HepG2 (cell line): Measurements from ENCODE around the gene KRT71. TPM values are rescaled to one million over a fixed set of nuclear protein-coding genes. Genes with fewer than 3 reads are reported as not detected.

Source experiments
- DMAP1 ChIP-seq: IDR thresholded peaks from 2 replicates; pipeline ENCODE4 v1.6.1; 2016
- ETV5 ChIP-seq: IDR thresholded peaks from 2 replicates; pipeline ENCODE4 v1.6.1; 2018; ENCODE audit warnings: missing biosample characterization, missing genetic modification reagents, inconsistent platforms, borderline replicate concordance
- GABPA ChIP-seq, 2 experiments: IDR thresholded peaks; 2 replicates each; pipeline ENCODE4 v1.6.1; 2011 to 2016; ENCODE audit warnings: low read depth in 2 of 2, low read length in 1 of 2, missing biosample characterization in 1 of 2, missing genetic modification characterization in 1 of 2
- HMGXB3 ChIP-seq: sonication (generic); formaldehyde crosslinking; IDR thresholded peaks from 2 replicates; pipeline ENCODE4 v1.4.0; 2020; ENCODE audit warnings: missing genetic modification reagents, borderline replicate concordance
- IKZF1 ChIP-seq: fragments of 450-650 bp; IDR thresholded peaks from 2 replicates; pipeline ENCODE4 v1.7.1; 2016
- KLF9 ChIP-seq: IDR thresholded peaks from 2 replicates; pipeline ENCODE4 v1.6.1; 2016; ENCODE audit warnings: low read depth
- RFX5 ChIP-seq: IDR thresholded peaks from 2 replicates; pipeline ENCODE4 v1.6.1; 2011; ENCODE audit warnings: low read depth, low read length, improper control_type of control experiment
- SP140L ChIP-seq: sonication (generic); formaldehyde crosslinking; IDR thresholded peaks from 2 replicates; pipeline ENCODE4 v1.4.0; 2020; ENCODE audit warnings: missing genetic modification reagents, borderline replicate concordance
- ZBTB39 ChIP-seq: sonication (generic); formaldehyde crosslinking; IDR thresholded peaks from 2 replicates; pipeline ENCODE4 v1.5.0; 2020; ENCODE audit warnings: missing genetic modification reagents
- ZMAT3 ChIP-seq: sonication (generic); formaldehyde crosslinking; conservative IDR thresholded peaks from 2 replicates; pipeline ENCODE4 v1.7.0; 2021; ENCODE audit warnings: missing genetic modification reagents
- ZNF101 ChIP-seq: sonication (generic); formaldehyde crosslinking; IDR thresholded peaks from 2 replicates; pipeline ENCODE4 v1.4.0; 2020; ENCODE audit warnings: mild to moderate bottlenecking, low read depth, missing genetic modification reagents, borderline replicate concordance
- ZNF160 ChIP-seq: sonication (generic); formaldehyde crosslinking; IDR thresholded peaks from 2 replicates; pipeline ENCODE4 v1.8.0; 2022; ENCODE audit warnings: mild to moderate bottlenecking, inconsistent platforms, missing genetic modification reagents
- ZNF263 ChIP-seq: sonication (generic); formaldehyde crosslinking; IDR thresholded peaks from 2 replicates; pipeline ENCODE4 v1.4.0; 2020; ENCODE audit warnings: missing genetic modification reagents
- ZNF335 ChIP-seq: sonication (generic); formaldehyde crosslinking; IDR thresholded peaks from 2 replicates; pipeline ENCODE4 v1.4.0; 2020; ENCODE audit warnings: missing genetic modification reagents
- ZNF816 ChIP-seq: sonication (generic); formaldehyde crosslinking; IDR thresholded peaks from 2 replicates; pipeline ENCODE4 v1.8.0; 2022; ENCODE audit warnings: missing genetic modification reagents, mild to moderate bottlenecking, borderline replicate concordance
- ZZZ3 ChIP-seq: sonication (generic); formaldehyde crosslinking; IDR thresholded peaks from 2 replicates; pipeline ENCODE4 v1.4.0; 2020; ENCODE audit warnings: missing genetic modification reagents, mild to moderate bottlenecking, borderline replicate concordance
- polyA plus RNA-seq, 8 experiments: library from polyadenylated mRNA; depleted of rRNA in 3 of 8; stranded (reverse) in 7 of 8; unstranded in 1 of 8; fragments of >200 nt; fragmentation: Illumina TruSeq in 4 of 8; extraction: Trizol in 4 of 8; gene quantifications; 2 replicates each; pipeline versions ENCODE4 v1.2.1 to v1.2.3, GENCODE V29; 2011 to 2016; ENCODE audit warnings: low read depth in 4 of 8, missing spikeins in 1 of 8, mixed read lengths in 1 of 8; ENCODE audit not compliant: insufficient read depth in 1 of 8
- total RNA-seq, 5 experiments: library from RNA; depleted of rRNA; stranded (reverse); fragments of >200 nt; fragmentation: Illumina TruSeq; extraction: Trizol; gene quantifications; 2 replicates each; pipeline ENCODE4 v1.2.3, GENCODE V29; 2016; ENCODE audit warnings: low read depth in 1 of 5
- TF ChIP-seq, protein P1 (sequence below): IDR thresholded peaks from 2 replicates; pipeline ENCODE4 v1.6.1; 2012; ENCODE audit warnings: low read depth, low read length, improper control_type of control experiment
- TF ChIP-seq, protein P2 (sequence below): sonication (generic); formaldehyde crosslinking; IDR thresholded peaks from 2 replicates; pipeline ENCODE4 v1.5.0; 2020; ENCODE audit warnings: missing genetic modification reagents

Gene KRT71
- total and polyA plus RNA-seq, 2 of the 13 experiments (the other 11 are each of a cell fraction or from before 2014, with no cell fraction given), result not detected

DNA sequence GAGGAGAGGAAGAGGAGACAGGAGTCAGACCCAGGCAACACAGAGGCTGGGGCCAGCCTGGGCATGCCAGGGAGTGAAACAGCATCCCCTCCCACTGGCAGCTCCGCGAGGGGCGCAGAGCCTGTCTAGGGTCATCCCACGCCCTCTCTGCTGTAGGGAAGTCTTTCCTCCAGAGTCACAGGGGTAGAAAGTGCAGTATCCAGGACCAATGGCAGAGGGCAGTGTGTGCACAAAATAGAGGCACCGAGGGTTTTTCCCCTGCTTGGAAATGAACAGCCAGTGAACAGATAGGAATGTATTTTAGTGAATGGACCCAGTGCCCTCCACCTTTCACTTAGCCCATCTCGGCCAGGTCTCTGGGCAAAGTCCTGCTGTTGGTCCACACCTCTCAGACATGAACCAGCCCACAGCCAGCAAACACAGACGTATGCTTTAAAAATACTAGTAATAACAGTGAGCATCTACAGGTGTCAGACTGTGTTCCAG lies 30.1 kb upstream of the KRT71 start (continued):
- TF ChIP-seq, protein P1, sequence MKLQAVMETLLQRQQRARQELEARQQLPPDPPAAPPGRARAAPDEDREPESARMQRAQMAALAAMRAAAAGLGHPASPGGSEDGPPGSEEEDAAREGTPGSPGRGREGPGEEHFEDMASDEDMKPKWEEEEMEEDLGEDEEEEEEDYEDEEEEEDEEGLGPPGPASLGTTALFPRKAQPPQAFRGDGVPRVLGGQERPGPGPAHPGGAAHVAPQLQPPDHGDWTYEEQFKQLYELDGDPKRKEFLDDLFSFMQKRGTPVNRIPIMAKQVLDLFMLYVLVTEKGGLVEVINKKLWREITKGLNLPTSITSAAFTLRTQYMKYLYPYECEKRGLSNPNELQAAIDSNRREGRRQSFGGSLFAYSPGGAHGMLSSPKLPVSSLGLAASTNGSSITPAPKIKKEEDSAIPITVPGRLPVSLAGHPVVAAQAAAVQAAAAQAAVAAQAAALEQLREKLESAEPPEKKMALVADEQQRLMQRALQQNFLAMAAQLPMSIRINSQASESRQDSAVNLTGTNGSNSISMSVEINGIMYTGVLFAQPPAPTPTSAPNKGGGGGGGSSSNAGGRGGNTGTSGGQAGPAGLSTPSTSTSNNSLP, result no peak
- TF ChIP-seq ZMAT3 (CRISPR knock-in tag) (no peak), ZNF816 (CRISPR knock-in tag) (no peak), ZNF263 (CRISPR knock-in tag) (no peak), ZNF335 (CRISPR knock-in tag) (no peak), DMAP1 (CRISPR knock-in tag) (no peak), IKZF1 (no peak), RFX5 (no peak), KLF9 (CRISPR knock-in tag) (no peak), ZNF160 (CRISPR knock-in tag) (no peak), SP140L (CRISPR knock-in tag) (no peak), ZBTB39 (CRISPR knock-in tag) (no peak), HMGXB3 (CRISPR knock-in tag) (no peak), GABPA (IDR thresholded peaks at IDR 0.05; ENCODE audit: low read depth, low read length) (no peak), GABPA (CRISPR knock-in tag; IDR thresholded peaks at IDR 0.05; ENCODE audit: low read depth) (no peak), ZZZ3 (CRISPR knock-in tag) (no peak), ETV5 (no peak), ZNF101 (CRISPR knock-in tag) (no peak)
- TF ChIP-seq, protein P2, sequence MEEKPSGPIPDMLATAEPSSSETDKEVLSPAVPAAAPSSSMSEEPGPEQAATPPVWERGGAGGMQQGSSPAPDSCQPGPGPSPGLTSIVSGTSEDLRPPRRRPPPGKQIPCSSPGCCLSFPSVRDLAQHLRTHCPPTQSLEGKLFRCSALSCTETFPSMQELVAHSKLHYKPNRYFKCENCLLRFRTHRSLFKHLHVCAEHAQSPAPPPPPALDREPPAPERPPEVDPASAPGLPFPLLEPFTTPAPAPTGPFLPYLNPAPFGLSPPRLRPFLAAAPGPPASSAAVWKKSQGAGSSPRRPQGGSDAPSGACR (CRISPR knock-in tag), result no peak
